GM06990 (cell line): Measurements from ENCODE around the gene NAV2.
"Not testable (repeated sequence)": the region's sequence is repeated elsewhere in the genome, so short reads cannot be mapped to it uniquely, and the experiment has no call there.

Experiments used
- DNase-seq: peaks from one replicate; pipeline ENCODE4 v3.0.0-alpha.2; 2011; ENCODE audit not compliant: insufficient read length; ENCODE audit errors: extremely low read depth
- H3K27me3 ChIP-seq: replicated peaks from 2 replicates; pipeline ENCODE4 v1.6.0; 2011; ENCODE audit warnings: low read length; ENCODE audit not compliant: control insufficient read depth, insufficient read depth
- H3K36me3 ChIP-seq: 2 replicates; pipeline ENCODE4 v1.5.1; 2011; ENCODE audit warnings: low read length; ENCODE audit not compliant: control insufficient read depth, insufficient read depth
- H3K4me3 ChIP-seq: replicated peaks from 2 replicates; pipeline ENCODE4 v1.5.1; 2011; ENCODE audit warnings: low read depth, mild to moderate bottlenecking, control low read depth, low read length
- CTCF ChIP-seq: IDR thresholded peaks from 2 replicates; pipeline ENCODE4 v1.5.1; 2011; ENCODE audit warnings: low read length, control low read depth, mild to moderate bottlenecking, inconsistent platforms; ENCODE audit not compliant: insufficient read depth, poor library complexity, severe bottlenecking

NAV2 gene

GRCh38 chr11:19890308-19890707 lies 177.7 kb downstream of the NAV2 start:
- DNase-seq: no peak
- TF ChIP-seq CTCF: no peak
- no peak overlapping the region for H3K4me3 ChIP-seq

GRCh38 chr11:19891022-19891421 lies 178.4 kb downstream of the NAV2 start:
- TF ChIP-seq CTCF: no peak
- no peak for DNase-seq
- H3K27me3 ChIP-seq: no peaks in the 10 kb centered on the region
- no peaks in the 10 kb centered on the region for H3K36me3 ChIP-seq
- H3K4me3 ChIP-seq: no peak overlapping the region

More at GRCh38 chr11:19890308-19890707, 177.7 kb downstream of the NAV2 start:
- H3K27me3 ChIP-seq: no peaks in the 10 kb centered on the region
- H3K36me3 ChIP-seq: no peaks in the 10 kb centered on the region

GRCh38 chr11:19892387-19892786 lies 179.8 kb downstream of the NAV2 start:
- H3K27me3 ChIP-seq: no peaks in the 10 kb centered on the region
- H3K4me3 ChIP-seq: no peak overlapping the region
- no peak for TF ChIP-seq CTCF
- H3K36me3 ChIP-seq: no peaks in the 10 kb centered on the region
- no peak for DNase-seq

- no peak overlapping the region for H3K4me3 ChIP-seq
- no peaks in the 10 kb centered on the region for H3K27me3 ChIP-seq
- DNase-seq: no peak
- no peak for TF ChIP-seq CTCF
- H3K36me3 ChIP-seq: no peaks in the 10 kb centered on the region
Observed at GRCh38 chr11:19892876-19893275, 180.2 kb downstream of the NAV2 start.

GRCh38 chr11:19894404-19894803 lies 181.8 kb downstream of the NAV2 start:
- H3K36me3 ChIP-seq: no peaks in the 10 kb centered on the region
- no peak for TF ChIP-seq CTCF
- DNase-seq: no peak

GRCh38 chr11:19895037-19895436 lies 182.4 kb downstream of the NAV2 start:
- not testable (repeated sequence) for H3K27me3 ChIP-seq, H3K4me3 ChIP-seq, DNase-seq, H3K36me3 ChIP-seq

More at GRCh38 chr11:19894404-19894803, 181.8 kb downstream of the NAV2 start:
- Histone ChIP-seq H3K27me3 (no peaks in the 10 kb centered on the region), H3K4me3 (no peak overlapping the region)
